Measurements from ENCODE around the gene PELI1. TPM values are rescaled to one million over a fixed set of nuclear protein-coding genes. Genes with fewer than 3 reads are reported as not detected.

PELI1 gene
- total and polyA plus RNA-seq, 2 of the 8 experiments (the other 6 are each of a cell fraction or from before 2014, with no cell fraction given) = 21.8 to 57.1 TPM

DNA sequence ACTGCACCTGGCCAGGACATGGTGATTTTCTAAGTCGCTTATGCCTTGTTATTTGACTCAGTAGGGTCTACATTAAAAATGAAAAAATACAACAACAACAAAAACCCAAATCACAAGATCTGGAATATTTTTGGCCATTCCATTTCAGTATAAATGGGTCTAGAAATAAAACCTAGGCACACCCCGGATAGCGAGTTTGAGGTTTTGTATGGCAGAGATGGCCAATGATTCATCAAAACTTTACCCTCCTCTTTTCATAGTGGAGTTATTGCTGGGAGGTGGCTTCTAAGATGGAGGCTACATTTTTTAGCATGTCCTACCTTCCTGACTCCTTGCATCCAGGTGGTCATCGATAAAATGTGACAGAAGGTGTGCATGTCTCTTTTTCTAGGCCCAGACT lies 49.3 kb upstream of the PELI1 start:
- no peak overlapping the region for H2AK5ac ChIP-seq (ENCODE audit: low read depth, low read length)
- no peaks in the 10 kb centered on the region for H3K36me3 ChIP-seq (ENCODE audit: control insufficient read depth in 2 of 4, insufficient read depth in 4 of 4, low read length in 3 of 4)
- no peak overlapping the region for H2BK120ac ChIP-seq (replicated peaks; ENCODE audit: low read depth, low read length)
- no peak overlapping the region for H2AFZ ChIP-seq (ENCODE audit: low read length)
- no peak overlapping the region for H3K14ac ChIP-seq (ENCODE audit: insufficient read length)
- H4K91ac ChIP-seq (replicated peaks; ENCODE audit: insufficient read length, low read length) = no peak overlapping the region
- POLR2A ChIA-PET (ENCODE audit: partially characterized antibody) = interaction anchor here (0.8 kb wide), 1 partner anchor 11 kb away, joined by 4 read pairs; no protein-coding TSS in a partner anchor
- H3K56ac ChIP-seq (replicated peaks; ENCODE audit: insufficient read length, low read depth, low read length) = no peak overlapping the region
- H2BK15ac ChIP-seq (ENCODE audit: low read length) = no peak overlapping the region
- no peak overlapping the region for H3K4ac ChIP-seq (replicated peaks; ENCODE audit: insufficient read length, low read depth, low read length)
- H2BK5ac ChIP-seq (ENCODE audit: low read depth, low read length) = no peak overlapping the region
- H3K27ac ChIP-seq (ENCODE audit: low read depth, low read length) = no peak overlapping the region
- H3K9ac ChIP-seq (replicated peaks in 1 of 4; ENCODE audit: extremely low read depth in 1 of 4, low read depth in 3 of 4, low read length in 3 of 4) = no peak overlapping the region
- CTCF ChIA-PET (ENCODE audit: partially characterized antibody) = no interaction called here
- FAIRE-seq = no peak
- no peaks in the 10 kb centered on the region for H3K79me1 ChIP-seq (ENCODE audit: low read depth, low read length)
- no peaks in the 10 kb centered on the region for H3K79me2 ChIP-seq (ENCODE audit: control insufficient read depth in 1 of 2, insufficient read depth in 2 of 2, low read length in 2 of 2)
- H3K18ac ChIP-seq (ENCODE audit: extremely low read depth, low read length) = no peak overlapping the region
- no peaks in the 10 kb centered on the region for H4K20me1 ChIP-seq (replicated peaks in 1 of 2; ENCODE audit: control insufficient read depth in 1 of 2, insufficient read depth in 2 of 2, low read length in 2 of 2)
- H3K4me1 ChIP-seq (replicated peaks in 1 of 4; ENCODE audit: control insufficient read depth in 3 of 4, insufficient read depth in 4 of 4, low read length in 3 of 4) = peaks cover 0 to 7% (median 2%) of the 10 kb centered on the region in 4 experiments; a peak in 4 of 7 replicates
- H3K23ac ChIP-seq (ENCODE audit: insufficient read length) = no peak overlapping the region
- WGBS, 2 experiments (ENCODE audit: extremely low coverage in 1 of 2, insufficient coverage in 1 of 2, insufficient read length in 1 of 2, insufficient replicate concordance in 2 of 2, low coverage in 1 of 2, low lambda C conversion rate in 2 of 2, missing lambda C conversion rate in 1 of 2) = 90% methylated on average over 4 of the region's 4 CpGs; no CpG with 5 or more reads in 1 of the 2 experiments
- no peak for DNase-seq (ENCODE audit: low read depth in 1 of 2, low spot score in 2 of 2)
- H3K27me3 ChIP-seq (replicated peaks in 1 of 4; ENCODE audit: control insufficient read depth in 3 of 4, extremely low read depth in 1 of 4, insufficient read depth in 3 of 4, low read length in 3 of 4) = no peaks in the 10 kb centered on the region
- no peak overlapping the region for H4K8ac ChIP-seq (ENCODE audit: extremely low read depth, insufficient read depth, low read length)
- no peak overlapping the region for H2BK20ac ChIP-seq (ENCODE audit: low read length)
- no peak overlapping the region for H3K4me2 ChIP-seq (ENCODE audit: insufficient read depth in 1 of 2, low read depth in 2 of 2, low read length in 2 of 2)
- no peaks in the 10 kb centered on the region for H3K9me3 ChIP-seq (ENCODE audit: insufficient read depth in 2 of 2, low read depth in 1 of 2, low read length in 1 of 2)
- H3K4me3 ChIP-seq (ENCODE audit: extremely low read depth in 1 of 4, insufficient read depth in 2 of 4, low read depth in 3 of 4, low read length in 4 of 4) = no peak overlapping the region
- no peaks in the 10 kb centered on the region for H3K23me2 ChIP-seq (ENCODE audit: low read depth, low read length)
- H4K5ac ChIP-seq (ENCODE audit: insufficient read length, low read depth, low read length) = no peak overlapping the region
- no peak overlapping the region for H2BK12ac ChIP-seq (ENCODE audit: low read depth, low read length)
- no peak for TF ChIP-seq SIX5 (IDR thresholded peaks at IDR 0.05; ENCODE audit: low read depth, low read length)
- TF ChIP-seq YY1 (IDR thresholded peaks at IDR 0.05; ENCODE audit: low read depth, low read length) = no peak
- TF ChIP-seq ASH2L (IDR thresholded peaks at IDR 0.05; ENCODE audit: low read length) = no peak
- TF ChIP-seq SIN3A (conservative IDR thresholded peaks at IDR 0.05 in 1 of 2, IDR thresholded peaks at IDR 0.05 in 1 of 2; ENCODE audit: low read depth in 1 of 2, low read length in 2 of 2) = no peak
- TF ChIP-seq JUND (IDR thresholded peaks at IDR 0.05; ENCODE audit: low read length) = no peak
- TF ChIP-seq TCF12 (IDR thresholded peaks at IDR 0.05; ENCODE audit: low read depth, low read length) = no peak
- TF ChIP-seq HDAC2 (IDR thresholded peaks at IDR 0.05; ENCODE audit: borderline replicate concordance in 1 of 2, low read depth in 2 of 2, low read length in 2 of 2) = no peak
- TF ChIP-seq, protein P1, sequence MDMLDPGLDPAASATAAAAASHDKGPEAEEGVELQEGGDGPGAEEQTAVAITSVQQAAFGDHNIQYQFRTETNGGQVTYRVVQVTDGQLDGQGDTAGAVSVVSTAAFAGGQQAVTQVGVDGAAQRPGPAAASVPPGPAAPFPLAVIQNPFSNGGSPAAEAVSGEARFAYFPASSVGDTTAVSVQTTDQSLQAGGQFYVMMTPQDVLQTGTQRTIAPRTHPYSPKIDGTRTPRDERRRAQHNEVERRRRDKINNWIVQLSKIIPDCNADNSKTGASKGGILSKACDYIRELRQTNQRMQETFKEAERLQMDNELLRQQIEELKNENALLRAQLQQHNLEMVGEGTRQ (IDR thresholded peaks at IDR 0.05; ENCODE audit: low read length) = no peak
- no peak for TF ChIP-seq EZH2 (IDR thresholded peaks at IDR 0.05; ENCODE audit: low read depth, low read length, severe bottlenecking)
- TF ChIP-seq POLR2A (IDR thresholded peaks at IDR 0.05; ENCODE audit: control extremely low read depth in 1 of 2, low read depth in 2 of 2, low read length in 2 of 2) = no peak
- TF ChIP-seq, protein P2, sequence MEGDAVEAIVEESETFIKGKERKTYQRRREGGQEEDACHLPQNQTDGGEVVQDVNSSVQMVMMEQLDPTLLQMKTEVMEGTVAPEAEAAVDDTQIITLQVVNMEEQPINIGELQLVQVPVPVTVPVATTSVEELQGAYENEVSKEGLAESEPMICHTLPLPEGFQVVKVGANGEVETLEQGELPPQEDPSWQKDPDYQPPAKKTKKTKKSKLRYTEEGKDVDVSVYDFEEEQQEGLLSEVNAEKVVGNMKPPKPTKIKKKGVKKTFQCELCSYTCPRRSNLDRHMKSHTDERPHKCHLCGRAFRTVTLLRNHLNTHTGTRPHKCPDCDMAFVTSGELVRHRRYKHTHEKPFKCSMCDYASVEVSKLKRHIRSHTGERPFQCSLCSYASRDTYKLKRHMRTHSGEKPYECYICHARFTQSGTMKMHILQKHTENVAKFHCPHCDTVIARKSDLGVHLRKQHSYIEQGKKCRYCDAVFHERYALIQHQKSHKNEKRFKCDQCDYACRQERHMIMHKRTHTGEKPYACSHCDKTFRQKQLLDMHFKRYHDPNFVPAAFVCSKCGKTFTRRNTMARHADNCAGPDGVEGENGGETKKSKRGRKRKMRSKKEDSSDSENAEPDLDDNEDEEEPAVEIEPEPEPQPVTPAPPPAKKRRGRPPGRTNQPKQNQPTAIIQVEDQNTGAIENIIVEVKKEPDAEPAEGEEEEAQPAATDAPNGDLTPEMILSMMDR (IDR thresholded peaks at IDR 0.05; ENCODE audit: control extremely low read depth in 1 of 3, insufficient read depth in 1 of 3, low read depth in 1 of 3, low read length in 3 of 3) = no peak
